Right renal pelvis (tissue), 4 donors: Measurements from ENCODE around the gene GAPDHS. TPM values are rescaled to one million over a fixed set of nuclear protein-coding genes. Genes with fewer than 3 reads are reported as not detected.

Experiments used
- DNase-seq, 4 donors: peaks; one replicate each; pipeline ENCODE4 v3.0.0-alpha.2; 2013; ENCODE audit warnings: low read depth in 4 of 4, low spot score in 3 of 4, missing footprints in 1 of 4
- polyA plus RNA-seq, 4 donors: library from polyadenylated mRNA; unstranded; fragments of 120-200 nt; gene quantifications; one replicate each; pipeline ENCODE4 v1.2.1, GENCODE V29; 2013; ENCODE audit not compliant: insufficient read length in 4 of 4

Gene GAPDHS
- polyA plus RNA-seq, 4 donors: not detected

- DNase-seq: no peak
These were observed 651 bp downstream of the GAPDHS start for GRCh38 chr19:35533822-35534392.

- no peak for DNase-seq
These were observed 1.7 kb downstream of the GAPDHS start for GRCh38 chr19:35534803-35535480.

GRCh38 chr19:35539314-35539713 is 6.1 kb downstream of the GAPDHS start:
- DNase-seq: no peak

- no peak for DNase-seq
These were observed 6.6 kb downstream of the GAPDHS start for GRCh38 chr19:35539850-35540249.

GRCh38 chr19:35540356-35540927 is 7.2 kb downstream of the GAPDHS start:
- no peak for DNase-seq

GRCh38 chr19:35542209-35542608 is 9.0 kb downstream of the GAPDHS start:
- no peak for DNase-seq

GRCh38 chr19:35543280-35544109 is 10.2 kb downstream of the GAPDHS start:
- no peak for DNase-seq

- no peak for DNase-seq
These were observed 11.0 kb downstream of the GAPDHS start for GRCh38 chr19:35544110-35544802.

- peak; percentile 76 to 84 (median 81) for DNase-seq
These were observed 12.0 kb downstream of the GAPDHS start, which contains the start of gene TMEM147 for GRCh38 chr19:35545001-35545854. TMEM147 (plus strand) TSS chr19:35545626; CDS start chr19:35545740, 114 bp downstream.

GRCh38 chr19:35545855-35546381 is 12.7 kb downstream of the GAPDHS start:
- DNase-seq: no peak

- DNase-seq: no peak
These were observed 13.3 kb downstream of the GAPDHS start for GRCh38 chr19:35546532-35546931.

GRCh38 chr19:35549174-35549788 is 16.0 kb downstream of the GAPDHS start:
- peak in 2 of 4 donors; percentile 35 to 50 for DNase-seq

GRCh38 chr19:35549879-35550523 is 16.7 kb downstream of the GAPDHS start:
- DNase-seq: no peak

GRCh38 chr19:35551091-35551810 is 18.0 kb downstream of the GAPDHS start:
- no peak for DNase-seq

- no peak for DNase-seq
These were observed 19.5 kb downstream of the GAPDHS start for GRCh38 chr19:35552534-35553384.

GRCh38 chr19:35553385-35554000 is 20.2 kb downstream of the GAPDHS start:
- DNase-seq: no peak
